CD4-positive, alpha-beta T cell treated with Interleukin-17A for 4 hours (primary cell): ENCODE results near the gene EIF4G3.
"Not testable (repeated sequence)": the region's sequence is repeated elsewhere in the genome, so short reads cannot be mapped to it uniquely, and the experiment has no call there.

ENCODE experiments used
- DNase-seq: peaks from one replicate; pipeline ENCODE4 v3.0.0-alpha.2; 2020; ENCODE audit warnings: mixed read lengths

EIF4G3 gene

DNA sequence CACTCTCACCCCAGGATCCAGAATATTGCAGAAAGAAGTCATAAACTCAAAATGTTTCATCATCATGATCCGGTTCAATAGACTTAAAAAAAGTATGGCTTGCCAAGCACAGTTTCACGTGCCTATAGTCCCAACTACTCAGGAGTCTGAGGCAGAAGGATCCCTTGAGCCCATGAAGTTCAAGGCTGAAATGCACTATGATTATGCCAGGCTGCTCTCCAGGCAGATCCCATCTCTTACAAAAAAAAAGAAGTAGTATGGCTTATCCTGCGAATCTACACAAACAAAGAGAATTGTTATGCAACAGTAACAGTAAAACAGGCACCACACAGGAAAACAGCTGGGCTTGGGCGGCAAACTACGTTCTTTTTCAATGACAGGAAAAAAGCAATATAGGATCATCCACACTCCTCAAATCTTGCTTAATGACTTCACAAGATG is 76.2 kb downstream of the EIF4G3 start:
- DNase-seq, result no peak

DNA sequence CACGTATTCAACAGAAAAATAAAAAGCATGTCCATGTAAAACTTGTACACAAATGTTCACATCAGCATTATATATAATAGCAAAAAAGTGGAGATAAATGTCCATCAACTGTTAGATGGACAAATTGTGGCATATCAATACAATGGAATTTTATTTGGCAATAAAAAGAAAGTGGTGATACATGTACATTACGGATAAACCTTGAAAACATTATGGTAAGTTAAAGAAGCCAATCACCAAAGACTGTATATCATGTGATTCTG is 76.9 kb downstream of the EIF4G3 start:
- no peak for DNase-seq

DNA sequence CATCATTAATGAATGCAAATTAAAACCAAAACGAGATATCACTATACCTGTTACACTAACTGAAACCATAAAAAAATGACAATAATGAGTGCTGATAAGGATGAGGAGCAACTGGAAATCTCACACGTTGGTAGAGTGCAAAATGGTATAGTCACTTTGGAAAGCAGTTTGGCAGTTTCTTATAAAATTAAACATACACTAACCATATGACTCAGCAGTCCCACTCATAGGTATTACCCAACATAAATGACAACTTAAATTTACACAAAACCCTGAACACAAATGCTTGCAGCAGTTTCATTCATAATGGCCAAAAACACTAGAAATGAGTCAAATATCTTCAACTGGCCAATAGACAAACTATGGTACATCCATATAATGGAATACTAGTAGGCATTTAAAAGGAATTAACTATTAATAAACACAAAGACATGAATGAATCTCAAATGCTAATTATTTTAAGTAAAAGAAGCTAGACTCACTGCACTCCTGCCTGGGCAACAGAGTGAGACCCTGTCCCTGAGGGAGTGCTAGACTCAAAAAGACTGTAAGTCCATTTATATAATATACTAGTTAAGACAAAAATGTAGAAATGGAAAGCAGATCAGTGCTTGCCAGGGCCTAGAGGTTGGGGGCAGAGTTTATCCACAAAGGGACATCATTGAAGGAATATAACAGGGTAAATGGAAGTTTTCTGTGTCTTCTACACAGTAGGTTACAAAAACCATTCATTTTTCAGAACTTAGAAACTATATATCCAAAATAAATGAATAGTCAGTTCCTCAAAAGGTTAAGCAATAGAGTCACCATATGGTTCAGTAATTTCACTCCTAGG is 77.4 kb downstream of the EIF4G3 start:
- no peak for DNase-seq

DNA sequence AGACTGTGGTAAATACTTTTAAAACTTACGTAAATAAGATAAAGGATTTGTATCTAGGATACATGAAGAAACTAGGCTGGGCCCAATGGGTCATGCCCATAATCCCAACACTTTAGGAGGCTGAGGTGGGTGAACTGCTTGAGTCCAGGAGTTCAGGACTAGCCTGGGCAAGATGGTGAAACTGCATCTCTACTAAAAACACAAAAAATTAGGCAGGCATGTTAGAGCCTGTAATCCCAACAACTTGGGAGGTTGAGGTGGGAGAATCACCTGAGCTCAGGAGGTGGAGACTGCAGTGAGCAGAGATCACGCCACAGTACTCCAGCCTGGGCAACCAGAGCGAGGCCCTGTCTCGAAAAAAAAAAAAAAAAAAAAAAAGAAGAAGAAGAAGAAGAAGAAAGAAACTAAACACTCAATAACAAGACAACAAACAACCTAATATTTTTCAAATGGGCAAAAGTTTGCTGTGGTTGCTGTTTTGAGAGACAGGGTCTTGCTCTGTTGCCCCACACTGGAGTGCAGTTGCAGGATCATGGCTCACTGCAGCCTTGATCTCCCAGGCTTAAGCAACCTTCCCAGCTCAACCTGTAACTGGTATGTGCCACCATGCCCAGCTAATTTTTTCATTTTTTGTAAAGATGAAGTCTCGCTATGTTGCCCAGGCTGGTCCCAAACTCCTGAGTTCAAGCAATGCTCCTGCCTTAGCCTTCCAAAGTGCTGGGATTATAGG is 78.3 kb downstream of the EIF4G3 start:
- no peak for DNase-seq

DNA sequence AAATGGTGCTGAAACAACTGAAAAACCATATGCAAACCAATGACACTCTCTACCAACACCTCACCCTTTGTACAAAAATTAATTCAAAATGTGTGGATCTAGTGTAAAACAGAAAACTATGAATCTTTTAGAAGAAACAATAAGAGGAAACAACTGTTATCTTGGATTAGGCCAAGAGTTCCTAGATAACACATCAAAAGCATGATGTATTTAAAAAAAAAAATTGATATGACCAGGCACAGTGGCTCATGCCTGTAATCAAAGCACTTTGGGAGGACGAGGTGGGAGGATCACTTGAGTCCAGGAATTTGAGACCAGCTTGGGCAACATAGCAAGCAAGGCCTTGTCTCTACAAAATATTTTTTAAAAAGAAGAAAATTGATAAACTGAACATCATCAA is 79.0 kb downstream of the EIF4G3 start:
- no peak for DNase-seq

DNA sequence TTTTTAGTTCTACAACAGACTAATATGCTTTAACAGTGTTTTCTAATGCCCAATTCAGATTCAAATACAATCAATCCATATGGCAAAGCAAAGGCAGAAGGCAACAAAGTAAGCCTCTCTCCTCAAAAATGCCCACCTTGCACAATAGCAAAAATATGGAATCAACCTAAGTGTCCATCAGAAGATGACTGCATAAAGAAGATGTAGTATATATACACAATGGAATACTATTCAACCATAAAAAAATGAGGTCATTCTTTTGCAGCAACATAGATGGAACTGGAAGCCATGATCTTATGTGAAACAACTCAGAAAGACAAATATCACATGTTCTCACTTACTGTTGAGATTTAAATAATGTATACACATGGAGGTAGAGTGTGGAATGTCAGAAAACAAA is 80.7 kb downstream of the EIF4G3 start:
- DNase-seq, result no peak

DNA sequence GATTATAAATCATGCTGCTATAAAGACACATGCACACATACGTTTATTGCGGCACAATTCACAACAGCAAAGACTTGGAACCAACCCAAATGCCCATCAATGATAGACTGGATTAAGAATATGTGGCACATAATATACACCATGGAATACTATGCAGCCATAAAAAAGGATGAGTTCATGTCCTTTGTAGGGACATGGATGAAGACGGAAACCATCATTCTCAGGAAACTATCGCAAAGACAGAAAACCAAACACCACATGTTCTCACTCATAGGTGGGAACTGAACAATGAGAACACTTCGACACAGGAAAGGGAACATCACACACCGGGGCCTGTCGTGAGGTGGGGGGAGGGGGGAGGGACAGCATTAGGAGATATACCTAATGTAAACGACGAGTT is 82.4 kb downstream of the EIF4G3 start:
- DNase-seq, result not testable (repeated sequence)

DNA sequence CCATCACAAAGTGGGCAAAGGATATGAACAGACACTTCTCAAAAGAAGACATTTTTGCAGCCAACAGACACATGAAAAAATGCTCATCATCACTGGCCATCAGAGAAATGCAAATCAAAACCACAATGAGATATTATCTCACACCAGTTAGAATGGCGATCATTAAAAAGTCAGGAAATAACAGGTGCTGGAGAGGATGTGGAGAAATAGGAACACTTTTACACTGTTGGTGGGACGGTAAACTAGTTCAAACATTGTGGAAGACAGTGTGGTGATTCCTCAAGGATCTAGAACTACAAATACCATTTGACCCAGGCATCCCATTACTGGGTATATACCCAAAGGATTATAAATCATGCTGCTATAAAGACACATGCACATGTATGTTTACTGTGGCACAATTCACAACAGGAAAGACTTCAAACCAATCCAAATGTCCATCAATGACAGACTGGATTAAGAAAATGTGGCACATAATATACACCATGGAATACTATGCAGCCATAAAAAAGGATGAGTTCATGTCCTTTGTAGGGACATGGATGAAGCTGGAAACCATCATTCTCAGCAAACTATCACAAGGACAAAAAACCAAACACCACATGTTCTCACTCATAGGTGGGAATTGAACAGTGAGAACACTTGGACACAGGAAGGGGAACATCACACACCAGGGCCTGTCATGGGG is 83.3 kb downstream of the EIF4G3 start:
- not testable (repeated sequence) for DNase-seq

DNA sequence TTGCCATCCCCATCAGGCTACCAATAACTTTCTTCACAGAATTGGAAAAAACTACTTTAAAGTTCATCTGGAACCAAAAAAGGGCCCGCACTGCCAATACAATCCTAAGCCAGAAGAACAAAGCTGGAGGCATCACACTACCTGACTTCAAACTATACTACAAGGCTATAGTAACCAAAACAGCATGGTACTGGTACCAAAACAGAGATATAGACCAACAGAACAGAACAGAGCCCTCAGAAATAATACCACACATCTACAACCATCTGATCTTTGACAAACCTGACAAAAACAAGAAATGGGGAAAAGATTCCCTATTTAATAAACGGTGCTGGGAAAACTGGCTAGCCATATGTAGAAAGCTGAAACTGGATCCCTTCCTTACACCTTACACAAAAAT is 84.2 kb downstream of the EIF4G3 start:
- not testable (repeated sequence) for DNase-seq

DNA sequence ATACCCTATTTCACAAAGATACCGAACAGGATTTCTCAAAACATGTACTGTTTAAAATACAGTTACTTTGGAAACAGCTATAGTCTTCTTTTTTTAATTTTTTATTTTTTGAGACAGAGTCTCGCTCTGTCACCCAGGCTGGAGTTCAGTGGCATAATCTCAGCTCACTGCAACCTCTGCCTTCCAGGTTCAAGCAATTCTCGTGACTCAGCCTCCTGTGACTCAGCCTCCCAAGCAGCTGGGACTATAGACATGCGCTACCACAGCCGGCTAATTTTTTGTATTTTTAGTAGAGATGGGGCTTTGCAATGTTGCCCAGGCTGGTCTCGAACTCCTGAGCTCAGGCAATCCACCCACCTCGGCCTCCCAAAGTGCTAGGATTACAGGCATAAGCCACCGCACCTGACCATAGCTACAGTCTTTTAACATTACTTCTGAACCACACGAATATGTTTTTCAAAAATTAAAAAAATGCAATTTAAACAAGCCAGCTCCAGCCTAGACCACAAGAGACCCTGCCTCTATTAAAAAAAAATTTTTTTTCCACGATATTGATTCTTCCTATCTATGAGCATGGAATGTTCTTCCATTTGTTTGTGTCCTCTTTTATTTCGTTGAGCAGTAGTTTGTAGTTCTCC is 85.5 kb downstream of the EIF4G3 start:
- DNase-seq, result not testable (repeated sequence)

DNA sequence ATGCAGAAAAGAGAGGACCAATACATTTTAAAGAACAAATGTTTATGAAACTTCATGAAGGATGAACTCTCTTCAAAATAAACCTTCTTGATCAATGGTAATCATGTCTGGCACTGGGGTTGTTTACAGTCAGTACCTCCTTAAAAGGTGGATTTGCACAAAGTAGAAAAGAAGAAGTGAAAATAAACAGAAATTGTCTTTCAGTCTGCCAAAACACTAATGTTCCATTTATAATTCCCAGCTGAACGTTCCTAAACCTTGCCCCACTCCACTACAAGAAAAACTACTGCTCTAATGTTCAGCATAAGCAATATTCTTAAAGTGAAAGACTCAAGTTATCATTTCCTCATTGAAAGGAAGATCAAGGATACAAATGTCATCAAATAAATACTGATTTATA is 86.2 kb downstream of the EIF4G3 start:
- no peak for DNase-seq

DNA sequence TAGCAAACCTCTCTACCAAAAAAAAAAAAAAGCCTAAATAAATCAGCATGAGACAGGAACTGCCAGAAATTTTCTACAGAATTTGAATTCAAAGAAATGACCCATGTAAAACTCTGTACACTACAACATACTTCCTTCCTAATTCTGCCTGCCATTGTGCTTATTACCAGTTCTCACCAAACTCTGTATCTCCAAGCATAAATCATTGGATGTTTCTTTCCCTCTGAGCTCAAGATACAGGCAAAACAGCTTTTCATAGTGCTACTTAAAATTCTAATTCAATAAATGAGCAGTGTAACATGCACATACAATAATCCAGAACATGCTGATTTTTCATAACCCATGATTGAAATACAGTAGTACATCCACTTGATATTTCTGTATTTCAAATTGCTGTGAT is 87.0 kb downstream of the EIF4G3 start:
- no peak for DNase-seq

DNA sequence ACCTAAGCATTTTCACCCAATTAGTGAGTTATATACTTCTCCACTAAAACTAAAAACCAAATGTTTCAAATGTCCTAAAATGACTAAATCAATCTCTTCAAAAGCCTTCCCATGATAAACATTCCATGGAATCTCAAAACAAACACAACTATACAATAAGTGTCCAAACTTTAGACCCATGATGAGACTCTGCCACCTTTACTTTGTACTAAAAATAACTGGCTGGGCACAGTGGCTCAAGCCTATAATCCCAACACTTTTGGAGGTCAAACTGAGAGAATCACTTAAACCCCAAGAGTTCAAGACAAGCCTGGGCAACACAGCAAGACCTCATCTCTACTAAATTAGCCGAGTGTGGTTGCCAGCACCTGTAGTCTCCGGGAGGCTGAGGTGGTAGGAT is 87.4 kb downstream of the EIF4G3 start:
- no peak for DNase-seq

DNA sequence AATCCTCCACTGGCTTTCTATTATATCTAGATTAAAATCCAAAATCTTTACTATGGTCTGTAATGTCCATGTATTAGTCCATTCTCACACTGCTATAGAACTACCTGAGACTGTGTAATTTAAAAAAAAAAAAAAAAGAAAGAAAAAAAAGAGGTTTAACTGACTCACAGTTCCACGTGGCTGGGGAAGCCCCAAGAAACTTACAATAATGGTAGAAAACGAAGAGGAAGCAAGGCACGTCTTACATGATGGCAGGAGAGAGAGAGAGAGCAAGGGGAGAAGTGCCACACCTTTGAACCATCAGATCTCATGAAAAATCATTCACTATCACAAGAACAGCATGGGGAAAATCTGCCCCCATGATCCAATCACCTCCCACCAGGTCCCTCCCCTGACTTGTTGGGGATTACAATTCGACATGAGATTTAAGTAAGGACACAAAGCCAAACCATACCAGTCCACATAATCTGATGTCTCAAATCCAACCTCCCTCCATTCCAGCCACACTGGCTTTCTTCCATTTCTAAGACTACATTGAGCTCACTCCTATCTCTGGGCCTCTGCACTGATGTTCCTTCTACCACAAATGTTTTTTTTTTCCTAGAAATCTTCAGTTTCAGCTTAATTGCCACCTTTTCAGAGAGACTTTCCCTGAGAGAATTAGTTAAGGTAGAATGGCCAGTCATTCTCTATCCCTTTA is 92.4 kb downstream of the EIF4G3 start:
- DNase-seq, result no peak

DNA sequence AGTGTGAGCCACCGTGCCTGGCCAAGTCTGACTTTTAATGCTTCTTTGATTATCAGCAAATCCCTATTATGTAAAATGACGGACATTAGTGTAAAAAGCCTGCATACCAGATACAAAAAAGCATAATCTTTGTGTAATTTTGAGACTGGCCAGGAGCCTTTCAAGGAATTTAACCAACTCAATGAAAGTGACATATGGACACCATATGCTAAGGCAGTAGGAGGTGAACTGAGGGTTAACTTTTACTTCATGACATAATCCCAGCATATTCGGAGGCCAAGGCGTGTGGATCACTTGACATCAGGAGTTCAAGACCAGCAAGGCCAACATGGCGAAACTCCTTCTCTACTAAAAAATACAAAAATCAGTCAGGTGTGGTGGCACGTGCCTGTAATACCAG is 94.6 kb downstream of the EIF4G3 start:
- no peak for DNase-seq

DNA sequence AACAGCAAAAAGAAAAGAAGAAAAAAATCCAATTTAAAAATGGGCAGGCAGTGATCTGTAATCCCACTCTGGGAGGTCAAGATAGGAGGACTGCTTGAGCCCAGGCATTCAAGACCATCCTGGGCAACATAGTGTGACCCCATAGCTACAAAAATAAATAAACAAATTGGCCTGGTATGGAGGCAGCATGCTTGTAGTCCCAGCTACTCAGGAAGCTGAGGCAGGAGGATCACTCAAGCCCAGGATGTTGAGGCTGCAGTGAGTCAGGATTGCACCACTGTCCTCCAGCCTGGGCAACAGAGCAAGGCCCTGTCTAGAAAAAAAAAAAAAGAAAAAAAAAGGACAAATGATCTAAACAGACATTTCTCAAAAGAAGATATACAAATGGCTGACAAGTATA is 99.6 kb downstream of the EIF4G3 start:
- DNase-seq, result no peak

DNA sequence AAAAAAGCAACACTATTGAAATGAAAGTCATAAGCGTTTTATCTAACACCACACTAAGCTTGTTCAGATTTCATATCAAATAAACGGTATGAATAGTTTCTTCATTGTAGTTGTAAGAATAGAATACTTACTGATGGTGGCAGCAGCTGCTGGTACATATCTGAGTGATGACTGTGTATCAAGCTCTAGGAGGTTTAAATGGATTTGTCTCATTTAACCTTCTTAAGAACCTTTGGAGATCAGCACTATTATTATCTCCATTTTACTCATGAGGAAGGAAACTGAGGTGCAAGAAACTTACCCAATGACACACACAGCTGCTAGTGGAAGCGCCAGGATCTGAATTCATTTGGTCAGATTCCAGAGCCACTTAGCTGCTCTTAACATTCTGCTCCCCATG is 104.0 kb downstream of the EIF4G3 start:
- no peak for DNase-seq

DNA sequence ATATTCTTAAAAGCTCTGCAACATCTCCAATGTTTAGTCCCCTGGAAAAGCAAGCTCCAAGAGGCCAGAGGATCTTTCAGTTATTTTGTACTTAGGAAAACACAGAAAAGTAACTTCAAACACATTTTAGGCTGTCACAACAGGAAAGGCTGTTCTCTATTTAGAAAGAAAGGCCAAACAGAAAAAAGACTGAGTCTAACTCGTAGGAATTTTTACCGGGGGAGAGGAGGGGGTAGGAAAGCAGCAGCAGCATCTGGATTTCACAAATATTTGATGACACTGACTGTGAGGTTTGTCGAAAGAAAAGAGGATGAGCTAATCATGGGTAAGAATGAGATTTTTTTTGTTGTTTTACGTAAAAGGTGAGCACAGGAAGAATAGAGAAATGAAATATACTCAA is 107.1 kb downstream of the EIF4G3 start:
- no peak for DNase-seq

DNA sequence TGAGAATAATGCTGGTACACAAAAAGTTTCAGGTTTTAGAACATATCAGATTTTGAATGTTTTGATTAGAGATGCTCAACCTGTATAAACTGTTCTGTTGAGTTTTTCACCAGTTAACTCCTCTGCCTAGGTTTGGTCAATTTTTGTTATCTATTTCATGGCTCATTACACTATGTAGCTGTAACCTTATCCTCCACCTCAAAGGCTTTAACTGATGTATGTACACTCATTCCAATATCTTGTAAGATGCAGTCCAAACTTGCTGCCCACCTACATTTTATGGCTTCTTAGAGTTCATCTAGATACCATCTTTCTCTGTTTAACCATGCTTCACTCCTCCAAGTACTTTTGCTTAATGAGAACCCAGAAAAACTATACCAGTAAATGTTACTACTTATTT is 107.8 kb downstream of the EIF4G3 start:
- no peak for DNase-seq

DNA sequence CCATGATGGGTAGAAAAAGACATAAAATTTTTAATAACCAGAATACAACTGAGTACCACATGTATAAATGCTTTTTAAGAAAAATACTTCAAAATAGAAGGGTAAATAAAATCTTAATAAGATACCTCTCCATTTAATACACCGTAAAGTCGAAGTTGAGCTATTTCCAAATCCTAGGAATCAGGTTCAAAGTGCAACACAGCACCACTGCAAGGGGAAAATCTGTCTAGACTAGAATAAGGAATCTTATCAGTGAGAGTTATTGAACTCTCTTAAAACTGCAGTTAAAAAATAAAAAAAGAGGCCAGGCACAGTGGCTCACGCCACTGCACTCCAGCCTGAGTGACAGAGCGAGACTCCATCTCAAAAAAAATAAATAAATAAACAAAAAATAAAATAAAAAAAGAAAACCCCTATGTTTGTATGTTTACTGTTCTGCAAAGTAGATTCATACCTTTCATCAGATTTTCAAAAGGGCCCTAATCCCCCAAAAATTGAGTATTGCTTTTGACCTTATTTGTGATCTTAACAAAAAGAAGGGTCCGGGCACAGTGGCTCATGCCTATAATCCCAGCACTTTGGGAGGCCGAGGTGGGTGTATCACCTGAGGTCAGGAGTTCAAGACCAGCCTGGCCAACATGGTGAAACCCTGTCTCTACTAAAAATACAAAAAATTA is 109.0 kb downstream of the EIF4G3 start:
- DNase-seq, result no peak

DNA sequence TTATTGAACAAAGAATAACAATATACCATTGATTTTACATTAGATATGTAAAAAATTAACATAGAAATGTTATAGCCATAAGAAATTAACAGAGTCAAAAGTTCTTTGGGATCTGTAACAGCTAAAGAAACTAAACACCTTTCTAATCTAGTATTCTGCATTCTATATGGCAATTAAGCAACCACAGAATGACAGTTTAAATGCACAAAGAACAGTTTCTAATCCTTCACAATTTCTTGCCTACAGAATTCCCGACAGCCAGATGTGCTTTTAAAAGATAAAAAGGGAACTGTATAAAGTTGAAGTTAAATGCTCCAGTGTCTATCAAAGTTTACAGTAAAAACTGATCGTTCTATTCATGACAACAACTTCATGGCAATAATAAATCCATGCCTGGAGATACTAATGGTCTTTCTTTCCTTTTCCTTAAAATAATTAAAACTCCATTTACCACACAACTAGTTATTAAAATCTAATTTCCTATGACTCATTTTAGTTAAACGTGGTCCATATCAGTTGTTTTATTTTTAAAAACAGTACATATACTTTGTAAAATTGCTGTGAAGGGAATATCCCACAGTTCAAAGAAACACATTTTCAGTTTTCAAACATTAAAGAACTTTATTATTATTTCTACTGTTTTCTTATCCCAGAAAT is 110.2 kb downstream of the EIF4G3 start:
- DNase-seq, result no peak

DNA sequence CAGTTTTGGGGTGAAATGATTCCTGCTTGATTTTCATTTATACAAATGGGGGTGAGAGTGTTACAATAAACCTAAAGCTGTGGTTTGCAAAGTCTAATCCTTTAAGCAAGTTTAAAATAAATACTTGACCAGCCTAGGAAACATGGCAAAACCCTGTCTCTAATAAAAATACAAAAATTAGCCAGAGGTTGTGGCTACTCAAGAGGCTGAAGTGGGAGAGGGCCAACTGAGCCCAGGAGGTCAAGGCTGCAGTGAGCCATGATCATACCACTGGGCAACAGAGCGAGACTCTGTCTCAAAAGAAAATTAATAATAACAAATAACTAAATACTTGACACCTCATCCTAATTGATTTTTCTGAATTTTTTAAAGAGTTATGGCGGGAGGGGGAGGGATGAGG is 110.8 kb downstream of the EIF4G3 start:
- no peak for DNase-seq
